ENCODE data around the gene UBE2V1. TPM values are rescaled to one million over a fixed set of nuclear protein-coding genes. Genes with fewer than 3 reads are reported as not detected.

Gene UBE2V1
- total RNA-seq, 1 donor from 2014 or later = 138 TPM

GRCh38 chr20:50062006-50062838 is 50.7 kb downstream of the UBE2V1 start:
- DNase-seq (ENCODE audit: low spot score in 2 of 2, unreplicated experiment in 2 of 2) = no peak
- no peaks in the 10 kb centered on the region for H3K36me3 Mint-ChIP-seq
- TF ChIP-seq CTCF (IDR thresholded peaks at IDR 0.05; ENCODE audit: unreplicated experiment) = no peak
- H3K4me3 Mint-ChIP-seq = no peak overlapping the region
- H3K9me3 Mint-ChIP-seq = no peaks in the 10 kb centered on the region
- no peaks in the 10 kb centered on the region for H3K27me3 Mint-ChIP-seq (ENCODE audit: low read depth)
- H3K27ac Mint-ChIP-seq = no peak overlapping the region
- peaks cover 3% of the 10 kb centered on the region for H3K4me1 Mint-ChIP-seq

- no peak overlapping the region for H3K4me3 Mint-ChIP-seq
- H3K4me1 Mint-ChIP-seq = peaks cover 5% of the 10 kb centered on the region
- no peak for TF ChIP-seq CTCF (IDR thresholded peaks at IDR 0.05; ENCODE audit: unreplicated experiment)
- H3K36me3 Mint-ChIP-seq = no peaks in the 10 kb centered on the region
- H3K27ac Mint-ChIP-seq = no peak overlapping the region
- no peaks in the 10 kb centered on the region for H3K27me3 Mint-ChIP-seq (ENCODE audit: low read depth)
- no peak for DNase-seq (ENCODE audit: low spot score in 2 of 2, unreplicated experiment in 2 of 2)
- no peaks in the 10 kb centered on the region for H3K9me3 Mint-ChIP-seq
Observed at GRCh38 chr20:50061151-50062005, 51.6 kb downstream of the UBE2V1 start.

GRCh38 chr20:50058662-50059402 is 54.1 kb downstream of the UBE2V1 start:
- Mint-ChIP-seq H3K4me1 (peaks cover 16% of the 10 kb centered on the region), H3K9me3 (no peaks in the 10 kb centered on the region), H3K27ac (no peak overlapping the region), H3K4me3 (no peak overlapping the region), H3K36me3 (no peaks in the 10 kb centered on the region), H3K27me3 (ENCODE audit: low read depth) (no peaks in the 10 kb centered on the region)
- DNase-seq (ENCODE audit: low spot score in 2 of 2, unreplicated experiment in 2 of 2) = no peak
- TF ChIP-seq CTCF (IDR thresholded peaks at IDR 0.05; ENCODE audit: unreplicated experiment) = no peak

GRCh38 chr20:50057714-50058053 is 55.3 kb downstream of the UBE2V1 start:
- Mint-ChIP-seq H3K4me3 (no peak overlapping the region), H3K27me3 (ENCODE audit: low read depth) (no peaks in the 10 kb centered on the region), H3K27ac (no peak overlapping the region), H3K36me3 (no peaks in the 10 kb centered on the region), H3K4me1 (peaks cover 18% of the 10 kb centered on the region), H3K9me3 (no peaks in the 10 kb centered on the region)
- no peak for DNase-seq (ENCODE audit: low spot score in 2 of 2, unreplicated experiment in 2 of 2)
- no peak for TF ChIP-seq CTCF (IDR thresholded peaks at IDR 0.05; ENCODE audit: unreplicated experiment)

GRCh38 chr20:50056951-50057713 is 55.8 kb downstream of the UBE2V1 start:
- Mint-ChIP-seq H3K27me3 (ENCODE audit: low read depth) (no peaks in the 10 kb centered on the region), H3K27ac (peak overlapping the region; percentile 32), H3K4me1 (peaks cover 20% of the 10 kb centered on the region), H3K36me3 (no peaks in the 10 kb centered on the region), H3K9me3 (no peaks in the 10 kb centered on the region), H3K4me3 (no peak overlapping the region)
- no peak for TF ChIP-seq CTCF (IDR thresholded peaks at IDR 0.05; ENCODE audit: unreplicated experiment)
- DNase-seq (ENCODE audit: low spot score in 2 of 2, unreplicated experiment in 2 of 2) = no peak
